GM15510 (cell line): ENCODE measurements around the gene PRAMEF33.
"Not testable (repeated sequence)": the region's sequence is repeated elsewhere in the genome, so short reads cannot be mapped to it uniquely, and the experiment has no call there.

Source experiments
- POLR2A ChIP-seq: IDR thresholded peaks from 3 replicates; pipeline ENCODE4 v1.6.1; 2011; ENCODE audit warnings: borderline replicate concordance; ENCODE audit not compliant: insufficient read length; ENCODE audit errors: extremely low read depth

Gene PRAMEF33

GRCh38 chr1:13303239-13303638, at the start of gene PRAMEF33:
Gene PRAMEF33 (plus strand): TSS chr1:13303539. CDS start chr1:13305955, 2,416 bp downstream.
- TF ChIP-seq POLR2A: not testable (repeated sequence)

- TF ChIP-seq POLR2A: not testable (repeated sequence)
Observed at GRCh38 chr1:13253898-13254297, 49.4 kb upstream of the PRAMEF33 start, which contains the start of gene PRAMEF5. Gene PRAMEF5 (plus strand): TSS chr1:13254198. CDS start chr1:13259269, 5,071 bp downstream.

GRCh38 chr1:13285037-13285436, 18.3 kb upstream of the PRAMEF33 start, which contains the start of gene PRAMEF8:
Gene PRAMEF8 (minus strand): TSS chr1:13285137. CDS start chr1:13284091, 1,046 bp downstream.
- TF ChIP-seq POLR2A: not testable (repeated sequence)

GRCh38 chr1:13315281-13315680, 11.9 kb downstream of the PRAMEF33 start, which contains the start of gene PRAMEF15:
Gene PRAMEF15 (plus strand): TSS chr1:13315581. CDS start chr1:13318408, 2,827 bp downstream.
- TF ChIP-seq POLR2A: not testable (repeated sequence)

- not testable (repeated sequence) for TF ChIP-seq POLR2A
Observed at GRCh38 chr1:13347034-13347433, 43.7 kb downstream of the PRAMEF33 start, which contains the start of gene PRAMEF14. Gene PRAMEF14 (minus strand): TSS chr1:13347134. CDS start chr1:13345314, 1,820 bp downstream.
